Measurements from ENCODE around the gene PLEKHH1. TPM values are rescaled to one million over a fixed set of nuclear protein-coding genes. Genes with fewer than 3 reads are reported as not detected.

Gene PLEKHH1
- total RNA-seq, 3 donors from 2014 or later, result 45.8 to 110 (median 61.5) TPM

- Histone ChIP-seq H3K4me1 (ENCODE audit: low read depth) (peaks cover 5% of the 10 kb centered on the region), H3K36me3 (ENCODE audit: low read depth) (no peaks in the 10 kb centered on the region), H3K9me3 (peaks cover 2% of the 10 kb centered on the region), H3K4me3 (no peak within 1 kb of the TSS)
- TF ChIP-seq, protein P1, sequence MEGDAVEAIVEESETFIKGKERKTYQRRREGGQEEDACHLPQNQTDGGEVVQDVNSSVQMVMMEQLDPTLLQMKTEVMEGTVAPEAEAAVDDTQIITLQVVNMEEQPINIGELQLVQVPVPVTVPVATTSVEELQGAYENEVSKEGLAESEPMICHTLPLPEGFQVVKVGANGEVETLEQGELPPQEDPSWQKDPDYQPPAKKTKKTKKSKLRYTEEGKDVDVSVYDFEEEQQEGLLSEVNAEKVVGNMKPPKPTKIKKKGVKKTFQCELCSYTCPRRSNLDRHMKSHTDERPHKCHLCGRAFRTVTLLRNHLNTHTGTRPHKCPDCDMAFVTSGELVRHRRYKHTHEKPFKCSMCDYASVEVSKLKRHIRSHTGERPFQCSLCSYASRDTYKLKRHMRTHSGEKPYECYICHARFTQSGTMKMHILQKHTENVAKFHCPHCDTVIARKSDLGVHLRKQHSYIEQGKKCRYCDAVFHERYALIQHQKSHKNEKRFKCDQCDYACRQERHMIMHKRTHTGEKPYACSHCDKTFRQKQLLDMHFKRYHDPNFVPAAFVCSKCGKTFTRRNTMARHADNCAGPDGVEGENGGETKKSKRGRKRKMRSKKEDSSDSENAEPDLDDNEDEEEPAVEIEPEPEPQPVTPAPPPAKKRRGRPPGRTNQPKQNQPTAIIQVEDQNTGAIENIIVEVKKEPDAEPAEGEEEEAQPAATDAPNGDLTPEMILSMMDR (IDR thresholded peaks at IDR 0.05), result no peak
- intact Hi-C loops (cut with DNase I, micrococcal nuclease), result no loop called here
- ATAC-seq (peak; percentile 92), DNase-seq (peak; percentile 69 to 83 (median 71))
These were observed 44.9 kb upstream of the PLEKHH1 start, which contains the start of gene TMEM229B for GRCh38 chr14:67487937-67488893. Gene TMEM229B (minus strand): TSS chr14:67488721. CDS start chr14:67473923, 14,798 bp downstream.

- H3K36me3 ChIP-seq (ENCODE audit: low read depth), result no peaks in the 10 kb centered on the region
- H3K4me1 ChIP-seq (ENCODE audit: low read depth), result peaks cover 5% of the 10 kb centered on the region
- ATAC-seq, result no peak
- peaks cover 11% of the 10 kb centered on the region for H3K9me3 ChIP-seq
- intact Hi-C loops (cut with DNase I, micrococcal nuclease), result no loop called here
- H3K4me3 ChIP-seq, result no peak overlapping the region
- no peak for DNase-seq
- TF ChIP-seq, protein P1 (IDR thresholded peaks at IDR 0.05), result no peak
These were observed 42.9 kb upstream of the PLEKHH1 start for GRCh38 chr14:67490196-67490595.

- ATAC-seq, result no peak
- TF ChIP-seq, protein P1 (IDR thresholded peaks at IDR 0.05), result no peak
- intact Hi-C loops (cut with DNase I, micrococcal nuclease), result no loop called here
- peaks cover 11% of the 10 kb centered on the region for H3K9me3 ChIP-seq
- no peaks in the 10 kb centered on the region for H3K36me3 ChIP-seq (ENCODE audit: low read depth)
- no peak overlapping the region for H3K4me3 ChIP-seq
- no peak for DNase-seq
- H3K4me1 ChIP-seq (ENCODE audit: low read depth), result peaks cover 5% of the 10 kb centered on the region
These were observed 41.8 kb upstream of the PLEKHH1 start for GRCh38 chr14:67491285-67491684.

DNA sequence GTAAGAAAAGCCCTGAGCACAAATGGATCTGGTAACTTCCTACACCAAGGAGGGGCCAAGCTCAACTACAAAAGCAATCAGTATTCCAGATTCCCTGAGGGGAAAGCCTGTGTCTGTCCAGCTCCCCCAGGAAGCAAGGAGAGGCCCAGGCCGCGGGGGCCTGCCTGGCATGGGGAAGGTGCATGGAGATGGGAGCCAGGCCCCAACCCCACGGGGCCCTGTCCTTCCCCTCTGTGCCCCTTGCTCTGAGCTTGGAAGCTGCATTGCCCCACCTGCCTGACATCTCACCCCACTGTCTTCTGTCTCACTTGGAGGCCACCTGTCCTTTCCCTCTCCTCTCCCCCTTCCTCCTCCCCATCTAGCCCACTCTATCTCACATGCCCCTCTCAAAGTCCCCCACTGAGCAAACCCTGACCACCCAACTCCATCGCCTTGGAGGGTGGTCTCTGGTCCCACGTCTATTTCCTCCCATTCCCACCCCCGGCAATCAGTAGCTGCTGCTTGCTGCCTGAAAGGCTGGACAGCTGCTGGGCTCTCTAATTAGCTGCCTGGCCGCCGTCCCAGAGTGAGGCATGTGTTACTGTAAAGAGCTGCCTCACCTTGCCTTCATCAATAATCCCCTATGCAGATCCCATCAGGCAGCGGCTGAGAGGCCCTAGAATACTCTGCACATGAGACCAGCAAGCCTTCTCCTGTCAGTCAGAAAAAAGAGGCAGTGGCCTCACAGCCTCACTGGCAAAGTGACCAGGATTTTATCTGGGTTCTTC is 41.2 kb upstream of the PLEKHH1 start:
- Histone ChIP-seq H3K4me3 (no peak overlapping the region), H3K4me1 (ENCODE audit: low read depth) (peaks cover 5% of the 10 kb centered on the region), H3K36me3 (ENCODE audit: low read depth) (no peaks in the 10 kb centered on the region), H3K9me3 (peaks cover 11% of the 10 kb centered on the region)
- intact Hi-C loops (cut with DNase I, micrococcal nuclease), result no loop called here
- ATAC-seq (no peak), DNase-seq (no peak)
- TF ChIP-seq, protein P1 (IDR thresholded peaks at IDR 0.05), result no peak

DNA sequence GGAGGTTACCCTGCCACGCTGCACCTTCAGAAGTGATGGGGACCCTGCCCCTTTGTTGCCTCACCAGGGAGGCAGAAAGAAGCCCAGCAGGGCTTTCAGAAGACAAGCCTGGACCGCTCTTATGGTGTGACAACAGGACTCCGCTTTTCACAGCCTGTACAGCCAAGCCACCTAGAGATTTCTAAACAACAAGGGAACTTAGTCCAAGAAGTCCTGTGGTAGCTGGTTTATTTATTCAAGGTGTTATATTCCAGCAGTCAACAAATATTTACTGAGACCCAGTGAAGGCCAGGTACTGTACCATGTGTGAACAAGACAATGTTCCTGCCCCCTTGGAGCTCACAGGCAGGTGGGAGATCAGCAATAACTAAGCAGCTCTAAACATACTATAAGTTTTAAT is 40.6 kb upstream of the PLEKHH1 start:
- no peak for DNase-seq
- Histone ChIP-seq H3K4me1 (ENCODE audit: low read depth) (peaks cover 5% of the 10 kb centered on the region), H3K9me3 (peaks cover 11% of the 10 kb centered on the region), H3K4me3 (no peak overlapping the region), H3K36me3 (ENCODE audit: low read depth) (no peaks in the 10 kb centered on the region)
- intact Hi-C loops (cut with DNase I, micrococcal nuclease), result no loop called here
- TF ChIP-seq, protein P1 (IDR thresholded peaks at IDR 0.05), result no peak
- no peak for ATAC-seq
